H9 (cell line): ENCODE results near the gene MAP3K12. TPM values are rescaled to one million over a fixed set of nuclear protein-coding genes. Genes with fewer than 3 reads are reported as not detected.

Experiments used
- DNase-seq: peaks from one replicate; pipeline ENCODE4 v3.0.0-alpha.2; 2017
- H2AFZ ChIP-seq: one replicate; pipeline ENCODE4 v1.6.1; 2013; ENCODE audit warnings: mild to moderate bottlenecking, low read length, control low read depth, moderate library complexity
- H2AK5ac ChIP-seq: 2 replicates; pipeline ENCODE4 v1.6.1; 2013; ENCODE audit warnings: low read length, control low read depth, mixed read lengths; ENCODE audit not compliant: insufficient read length
- H2BK120ac ChIP-seq: one replicate; pipeline ENCODE4 v1.6.1; 2013; ENCODE audit warnings: low read depth, mild to moderate bottlenecking, low read length, control low read depth, inconsistent platforms; ENCODE audit not compliant: poor library complexity, severe bottlenecking
- H2BK12ac ChIP-seq: 2 replicates; pipeline ENCODE4 v1.6.1; 2013; ENCODE audit warnings: low read length, control low read depth, mixed read lengths, low read depth; ENCODE audit not compliant: insufficient read length
- H2BK15ac ChIP-seq: 2 replicates; pipeline ENCODE4 v1.6.1; 2013; ENCODE audit warnings: low read depth, low read length, control low read depth
- H2BK20ac ChIP-seq: one replicate; pipeline ENCODE4 v1.6.1; 2013; ENCODE audit warnings: low read depth, mild to moderate bottlenecking, low read length, control low read depth, inconsistent platforms; ENCODE audit not compliant: poor library complexity, severe bottlenecking
- H2BK5ac ChIP-seq: 2 replicates; pipeline ENCODE4 v1.6.1; 2013; ENCODE audit warnings: low read length, control low read depth, mixed read lengths; ENCODE audit not compliant: insufficient read length
- H3K14ac ChIP-seq: 2 replicates; pipeline ENCODE4 v1.6.1; 2013; ENCODE audit warnings: low read length, control low read depth; ENCODE audit not compliant: insufficient read depth
- H3K18ac ChIP-seq: 2 replicates; pipeline ENCODE4 v1.6.1; 2013; ENCODE audit warnings: low read depth, mild to moderate bottlenecking, mixed read lengths, low read length, control low read depth; ENCODE audit not compliant: insufficient read length
- H3K23ac ChIP-seq: 2 replicates; pipeline ENCODE4 v1.6.1; 2013; ENCODE audit warnings: low read length, control low read depth, mixed read lengths, low read depth; ENCODE audit not compliant: insufficient read length
- H3K23me2 ChIP-seq: 2 replicates; pipeline ENCODE4 v1.6.1; 2013; ENCODE audit warnings: low read depth, mild to moderate bottlenecking, mixed read lengths, low read length, control low read depth; ENCODE audit not compliant: insufficient read length, poor library complexity, severe bottlenecking
- H3K27ac ChIP-seq: 2 replicates; pipeline ENCODE4 v1.5.1; 2013; ENCODE audit warnings: low read length, control low read depth, mixed read lengths, low read depth; ENCODE audit not compliant: insufficient read length
- H3K27me3 ChIP-seq: 2 replicates; pipeline ENCODE4 v1.6.1; 2013; ENCODE audit warnings: low read length, control low read depth, inconsistent platforms; ENCODE audit not compliant: insufficient read depth
- H3K4ac ChIP-seq: 2 replicates; pipeline ENCODE4 v1.6.1; 2013; ENCODE audit warnings: low read depth, mild to moderate bottlenecking, control low read depth, inconsistent platforms, low read length, moderate library complexity
- H3K4me1 ChIP-seq: 2 replicates; pipeline ENCODE4 v1.6.1; 2013; ENCODE audit warnings: low read length, control low read depth, inconsistent platforms; ENCODE audit not compliant: insufficient read depth
- H3K4me2 ChIP-seq: 2 replicates; pipeline ENCODE4 v1.6.1; 2013; ENCODE audit warnings: low read length, control low read depth, mixed read lengths; ENCODE audit not compliant: insufficient read length, insufficient read depth
- H3K56ac ChIP-seq: 2 replicates; pipeline ENCODE4 v1.6.1; 2013; ENCODE audit warnings: low read depth, mild to moderate bottlenecking, mixed read lengths, low read length, control low read depth; ENCODE audit not compliant: insufficient read length
- H3K79me1 ChIP-seq: 2 replicates; pipeline ENCODE4 v1.6.1; 2013; ENCODE audit warnings: low read depth, mild to moderate bottlenecking, moderate library complexity, low read length, control low read depth, inconsistent platforms; ENCODE audit not compliant: insufficient read depth, poor library complexity, severe bottlenecking
- H3K79me2 ChIP-seq: 2 replicates; pipeline ENCODE4 v1.6.1; 2013; ENCODE audit warnings: low read length, control low read depth, inconsistent platforms; ENCODE audit not compliant: insufficient read depth
- H3K9ac ChIP-seq: 2 replicates; pipeline ENCODE4 v1.6.1; 2013; ENCODE audit warnings: low read length, control low read depth, mixed read lengths; ENCODE audit not compliant: insufficient read length; ENCODE audit errors: extremely low read depth
- H3K9me3 ChIP-seq: one replicate; pipeline ENCODE4 v1.6.1; 2013; ENCODE audit warnings: low read depth, low read length, inconsistent platforms; ENCODE audit not compliant: control insufficient read depth
- H3T11ph ChIP-seq: one replicate; pipeline ENCODE4 v1.6.1; 2013; ENCODE audit warnings: mild to moderate bottlenecking, low read length, control low read depth, inconsistent platforms
- H4K20me1 ChIP-seq: one replicate; pipeline ENCODE4 v1.6.1; 2013; ENCODE audit not compliant: control insufficient read depth, insufficient read length, insufficient read depth
- H4K5ac ChIP-seq: 2 replicates; pipeline ENCODE4 v1.6.1; 2013; ENCODE audit warnings: low read depth, mild to moderate bottlenecking, mixed read lengths, low read length, control low read depth; ENCODE audit not compliant: insufficient read length
- H4K8ac ChIP-seq: replicated peaks from 2 replicates; pipeline ENCODE4 v1.6.1; 2013; ENCODE audit warnings: low read length, control low read depth, mixed read lengths, low read depth; ENCODE audit not compliant: insufficient read length
- H4K91ac ChIP-seq: 2 replicates; pipeline ENCODE4 v1.6.1; 2013; ENCODE audit warnings: low read depth, mild to moderate bottlenecking, moderate library complexity, mixed read lengths, low read length, control low read depth; ENCODE audit not compliant: insufficient read length
- H3K27ac Mint-ChIP-seq, 3 experiments: 2 replicates in 2 of 3; 3 replicates in 1 of 3; pipeline ENCODE4 v1.8.0; 2020 to 2021; ENCODE audit warnings: mixed read lengths in 3 of 3, mild to moderate bottlenecking in 1 of 3, moderate library complexity in 1 of 3
- H3K27me3 Mint-ChIP-seq: 2 replicates; pipeline ENCODE4 v1.8.0; 2021; ENCODE audit warnings: low read depth, mild to moderate bottlenecking, moderate library complexity, mixed read lengths
- H3K36me3 Mint-ChIP-seq, 3 experiments: 2 replicates in 2 of 3; 3 replicates in 1 of 3; pipeline ENCODE4 v1.8.0; 2020 to 2021; ENCODE audit warnings: low read depth in 3 of 3, mixed read lengths in 3 of 3; ENCODE audit not compliant: insufficient read depth in 1 of 3
- H3K4me1 Mint-ChIP-seq, 2 experiments: 2 replicates each; pipeline ENCODE4 v1.8.0; 2020; ENCODE audit warnings: mixed read lengths in 2 of 2
- H3K4me3 Mint-ChIP-seq, 2 experiments: 2 replicates in 1 of 2; 3 replicates in 1 of 2; pipeline ENCODE4 v1.8.0; 2020 to 2021; ENCODE audit warnings: mild to moderate bottlenecking in 2 of 2, mixed read lengths in 2 of 2, moderate library complexity in 1 of 2
- H3K9me3 Mint-ChIP-seq, 2 experiments: 2 replicates in 1 of 2; 3 replicates in 1 of 2; pipeline ENCODE4 v1.8.0; 2020; ENCODE audit warnings: mild to moderate bottlenecking in 2 of 2, mixed read lengths in 2 of 2, moderate library complexity in 1 of 2
- CTCF ChIP-seq: fragments of 200-600 bp; sonication (generic); conservative IDR thresholded peaks from 3 replicates; pipeline ENCODE4 v1.8.0; 2021; ENCODE audit warnings: antibody characterized with exemption, mild to moderate bottlenecking
- WGBS: extraction: QIAGEN DNeasy Blood & Tissue Kit; methylation state at CpG from one replicate; pipeline ENCODE4 v1.1.7; 2013; ENCODE audit warnings: missing lambda C conversion rate, low lambda C conversion rate, mixed read lengths; ENCODE audit not compliant: insufficient read length; ENCODE audit errors: extremely low coverage; 5-methylcytosine and 5-hydroxymethylcytosine counted together
- total RNA-seq: library from RNA; stranded (reverse); gene quantifications from 2 replicates; pipeline ENCODE4 v1.2.1, GENCODE V29; 2021

Gene MAP3K12
- total RNA-seq, 1 experiment from 2014 or later = 22.3 TPM

GRCh38 chr12:53502331-53502730 is 3.1 kb upstream of the MAP3K12 start:
- H3K79me1 ChIP-seq = peaks cover 7% of the 10 kb centered on the region
- no peak overlapping the region for H3K23ac ChIP-seq
- H3K36me3 Mint-ChIP-seq = peaks cover 19 to 42% (median 29%) of the 10 kb centered on the region in 3 experiments
- no peak overlapping the region for H2AK5ac ChIP-seq
- H3K56ac ChIP-seq = no peak overlapping the region
- no peak overlapping the region for H3K14ac ChIP-seq
- H3K9ac ChIP-seq = no peak overlapping the region
- no peak for TF ChIP-seq CTCF
- H3K4me3 Mint-ChIP-seq = peak overlapping the region; percentile 86 to 90; a peak in 3 of 5 replicates
- H3K9me3 Mint-ChIP-seq = no peaks in the 10 kb centered on the region
- peaks cover 20% of the 10 kb centered on the region for H3K23me2 ChIP-seq
- peaks cover 27 to 35% of the 10 kb centered on the region in 2 experiments for H3K4me1 Mint-ChIP-seq
- no peaks in the 10 kb centered on the region for H4K20me1 ChIP-seq
- H3T11ph ChIP-seq = no peak overlapping the region
- no peak overlapping the region for H4K91ac ChIP-seq
- H2BK120ac ChIP-seq = no peak overlapping the region
- no peak overlapping the region for H3K18ac ChIP-seq
- no peak overlapping the region for H2BK12ac ChIP-seq
- H2BK5ac ChIP-seq = no peak overlapping the region
- no peaks in the 10 kb centered on the region for H3K9me3 ChIP-seq
- H3K27me3 Mint-ChIP-seq = no peaks in the 10 kb centered on the region
- no peaks in the 10 kb centered on the region for H3K27me3 ChIP-seq
- no peaks in the 10 kb centered on the region; the same call in 1 of the 2 replicates for H3K79me2 ChIP-seq
- no peak overlapping the region for H4K5ac ChIP-seq
- no peak overlapping the region for H3K4ac ChIP-seq
- no peak overlapping the region for H3K27ac ChIP-seq
- peaks cover 6% of the 10 kb centered on the region; the same call in 1 of the 2 replicates for H3K4me1 ChIP-seq
- H2BK15ac ChIP-seq = no peak overlapping the region
- H4K8ac ChIP-seq = no peak overlapping the region
- WGBS = no CpG with 5 or more reads among the region's 9 CpGs
- peak overlapping the region in 2 of 3 experiments; percentile 86 to 94; a peak in 4 of 7 replicates for H3K27ac Mint-ChIP-seq
- H3K4me2 ChIP-seq = peak overlapping the region; percentile 59
- DNase-seq = no peak
- no peak overlapping the region for H2BK20ac ChIP-seq
- H2AFZ ChIP-seq = no peak overlapping the region
